22Rv1 (cell line): ENCODE results near the gene EPHA6.

Experiments
- CTCF ChIP-seq: fragments of 450-650 bp; IDR thresholded peaks from 2 replicates; pipeline ENCODE4 v1.5.1; 2017; ENCODE audit warnings: mild to moderate bottlenecking
- ZFX ChIP-seq: fragments of 450-650 bp; IDR thresholded peaks from 2 replicates; pipeline ENCODE4 v1.6.1; 2017; ENCODE audit warnings: antibody characterized with exemption, borderline replicate concordance

DNA sequence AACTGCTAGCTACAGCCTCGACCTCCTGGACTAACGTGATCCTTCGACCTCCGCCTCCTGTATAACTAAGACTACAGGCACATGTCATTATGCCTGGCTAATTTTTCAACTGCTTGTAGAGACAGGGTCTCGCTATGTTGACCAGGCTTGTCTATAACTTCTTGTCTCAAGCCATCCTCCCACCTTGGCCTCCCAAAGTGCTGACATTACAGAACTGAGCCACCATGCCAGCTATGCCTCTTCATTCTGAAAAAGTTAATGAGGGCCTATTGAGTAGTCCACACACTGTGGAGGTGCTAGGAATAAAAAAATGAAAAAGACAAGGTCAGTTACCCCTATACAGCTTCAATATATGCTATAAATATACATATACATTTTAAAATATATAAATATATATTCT lies 18.3 kb upstream of the EPHA6 start:
- TF ChIP-seq CTCF: no peak
- no peak for TF ChIP-seq ZFX
